ENCODE measurements around the gene ARF6.

DNA sequence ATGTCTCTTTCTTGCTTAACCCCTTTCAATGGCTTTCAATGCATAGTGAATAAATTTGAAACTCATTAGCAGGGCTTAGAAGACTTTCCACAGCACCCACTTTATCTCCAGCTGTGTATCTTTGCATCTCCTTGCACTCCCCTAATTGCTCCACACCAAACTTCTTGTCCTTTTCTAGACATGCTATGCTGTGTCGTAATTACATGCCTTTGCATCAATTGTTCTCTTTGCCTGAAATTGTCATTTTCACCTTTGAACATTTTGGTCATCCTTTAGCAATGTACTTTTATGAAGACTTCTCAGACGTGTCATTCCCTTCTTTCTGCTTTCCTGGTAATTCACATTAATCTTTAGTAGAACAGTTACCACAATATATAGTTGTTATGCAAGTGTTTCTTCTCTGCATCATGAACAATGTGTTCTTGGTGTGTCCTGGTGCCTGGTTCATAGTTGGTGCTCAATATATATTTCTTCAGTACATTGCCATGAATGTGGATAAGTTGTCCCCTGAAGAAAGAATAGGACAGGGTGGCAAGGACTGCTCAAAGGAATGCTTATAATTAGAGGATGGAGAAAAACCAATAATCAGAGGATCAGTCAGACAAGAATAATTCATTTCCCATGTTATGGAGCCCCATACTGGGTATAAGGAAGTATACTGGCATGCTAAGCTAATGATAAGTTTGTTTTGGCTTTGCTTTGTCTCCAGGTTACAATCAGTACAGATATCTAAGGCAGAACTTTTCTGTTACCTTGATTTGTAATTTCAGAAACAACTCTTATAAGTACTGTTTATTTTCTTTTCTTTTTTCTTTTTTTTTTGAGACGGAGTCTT lies 27.2 kb downstream of the ARF6 start:
- TF ChIP-seq MAX (CRISPR knock-in tag; IDR thresholded peaks at IDR 0.05): no peak
- TF ChIP-seq RAD21 (CRISPR knock-in tag; conservative IDR thresholded peaks at IDR 0.05 in 1 of 2, IDR thresholded peaks at IDR 0.05 in 1 of 2): no peak

Measured in K562 (cell line).